GM19025 (cell line): ENCODE results near the gene ANKLE1.
"Not testable (repeated sequence)": the region's sequence is repeated elsewhere in the genome, so short reads cannot be mapped to it uniquely, and the experiment has no call there.

ENCODE experiments used
- ATAC-seq: cut with Tn5 transposase; IDR thresholded peaks from one replicate; pipeline ENCODE4 v1.9.1; 2021; ENCODE audit warnings: mild to moderate bottlenecking, low read depth, moderate library complexity; ENCODE audit not compliant: unreplicated experiment

Gene ANKLE1

GRCh38 chr19:17246681-17247425, 34.8 kb upstream of the ANKLE1 start:
- ATAC-seq = no peak

DNA sequence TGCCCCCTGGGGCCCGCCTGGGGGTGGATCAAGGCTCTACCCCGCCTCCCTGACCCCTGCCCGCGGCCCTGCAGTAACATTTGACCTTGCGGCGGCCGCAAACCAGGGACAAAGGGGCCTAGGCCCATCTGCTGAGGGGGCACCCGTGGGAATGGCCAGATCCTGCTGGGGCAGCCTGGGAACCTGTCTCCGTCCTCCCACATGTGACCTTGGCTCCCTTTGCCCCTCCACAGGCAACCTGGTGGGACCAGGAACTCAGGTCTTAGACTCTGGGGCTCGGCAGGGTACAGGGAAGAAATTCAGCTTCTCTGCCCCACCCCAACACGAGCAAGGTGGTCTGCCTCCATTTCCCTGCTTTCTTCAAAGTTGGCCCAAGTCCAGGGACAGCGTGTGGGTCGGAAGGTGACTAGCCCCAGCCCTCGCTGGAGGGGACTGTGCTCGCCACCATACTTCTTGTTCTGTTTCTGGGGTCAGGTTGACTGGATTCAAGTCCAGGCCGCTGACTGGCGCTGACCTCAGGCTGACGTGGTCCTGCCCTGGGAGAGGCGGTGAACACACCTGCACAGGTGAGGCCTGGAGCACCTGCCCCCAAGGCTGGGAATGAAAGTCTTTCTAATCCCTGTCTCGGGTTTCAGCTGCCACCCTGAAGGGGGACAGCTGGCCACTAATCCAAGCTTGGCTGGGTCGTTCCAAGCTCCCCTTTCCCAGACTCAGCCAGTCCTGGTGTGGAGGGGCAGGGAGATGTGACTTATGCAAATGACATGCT, 33.5 kb upstream of the ANKLE1 start:
- ATAC-seq = no peak

DNA sequence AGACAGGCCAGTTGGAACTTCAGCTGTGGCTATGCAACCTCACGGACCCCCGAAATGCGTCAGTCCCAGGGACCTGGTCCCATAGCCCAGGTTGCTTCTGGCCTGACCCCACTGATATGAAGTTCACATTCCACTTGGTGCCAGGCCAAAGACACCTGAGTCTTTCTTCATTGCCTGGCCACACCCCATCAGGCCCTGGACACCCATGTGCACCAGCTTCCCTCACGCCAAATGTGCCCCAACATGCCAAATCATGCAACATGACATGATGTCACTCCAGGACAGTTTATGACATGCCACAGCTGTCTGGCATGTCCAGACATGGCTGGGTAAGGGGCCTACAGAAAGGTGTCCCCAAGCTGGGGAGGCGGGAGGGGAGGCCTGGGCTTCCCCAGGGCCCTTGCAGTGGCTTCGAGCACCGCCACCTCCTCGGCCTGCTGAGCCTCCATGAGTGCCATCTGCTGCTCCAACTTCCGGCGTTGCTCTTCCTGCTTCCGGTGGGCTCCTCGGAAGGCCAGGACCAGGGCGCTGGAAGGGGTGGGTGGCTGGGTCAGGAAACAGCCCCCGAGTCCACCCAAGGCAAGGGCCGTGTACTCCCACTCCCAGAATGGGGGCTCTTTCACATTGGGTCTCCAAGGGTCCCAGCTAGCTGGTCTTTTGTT, 31.7 kb upstream of the ANKLE1 start:
- ATAC-seq = no peak

DNA sequence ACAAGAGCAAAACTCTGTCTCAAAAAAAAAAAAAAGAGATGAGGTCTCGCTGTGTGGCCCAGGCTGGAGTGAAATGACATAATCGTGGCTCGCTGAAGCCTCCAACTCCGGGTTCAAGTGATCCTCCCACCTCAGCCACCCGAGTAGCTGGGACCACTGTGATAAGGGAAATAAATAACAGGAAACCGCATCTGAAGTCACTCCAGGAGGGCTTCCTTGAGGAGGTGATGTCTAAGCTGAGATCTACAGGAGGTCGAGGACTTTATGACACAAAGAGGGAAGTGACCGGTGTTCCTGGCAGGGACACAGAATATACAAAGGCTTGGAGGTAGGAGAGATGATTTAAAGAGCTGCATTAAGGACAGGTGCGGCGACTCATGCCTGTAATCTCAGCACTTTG, 27.1 kb upstream of the ANKLE1 start:
- ATAC-seq = no peak

GRCh38 chr19:17255150-17255621, 26.5 kb upstream of the ANKLE1 start:
- no peak for ATAC-seq

DNA sequence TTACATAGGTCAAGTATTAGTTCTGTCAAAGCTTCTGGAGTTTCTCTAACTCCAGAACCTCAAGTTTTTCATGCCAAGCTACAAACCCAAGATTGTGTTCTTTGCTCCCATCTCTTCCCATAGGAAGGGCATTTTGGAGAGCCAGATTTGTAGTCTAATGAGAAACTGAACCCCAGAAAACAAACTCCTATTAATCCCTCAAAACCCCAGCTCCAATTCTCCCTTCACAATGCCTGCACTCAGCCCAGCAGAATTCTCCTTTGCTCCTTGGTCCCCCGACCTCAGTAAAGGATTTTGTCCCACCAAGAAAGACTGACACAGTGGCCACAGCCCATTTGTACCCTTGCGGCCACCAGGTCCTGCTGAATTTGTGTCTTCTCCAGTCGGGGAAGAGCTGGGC, 25.6 kb upstream of the ANKLE1 start:
- no peak for ATAC-seq

DNA sequence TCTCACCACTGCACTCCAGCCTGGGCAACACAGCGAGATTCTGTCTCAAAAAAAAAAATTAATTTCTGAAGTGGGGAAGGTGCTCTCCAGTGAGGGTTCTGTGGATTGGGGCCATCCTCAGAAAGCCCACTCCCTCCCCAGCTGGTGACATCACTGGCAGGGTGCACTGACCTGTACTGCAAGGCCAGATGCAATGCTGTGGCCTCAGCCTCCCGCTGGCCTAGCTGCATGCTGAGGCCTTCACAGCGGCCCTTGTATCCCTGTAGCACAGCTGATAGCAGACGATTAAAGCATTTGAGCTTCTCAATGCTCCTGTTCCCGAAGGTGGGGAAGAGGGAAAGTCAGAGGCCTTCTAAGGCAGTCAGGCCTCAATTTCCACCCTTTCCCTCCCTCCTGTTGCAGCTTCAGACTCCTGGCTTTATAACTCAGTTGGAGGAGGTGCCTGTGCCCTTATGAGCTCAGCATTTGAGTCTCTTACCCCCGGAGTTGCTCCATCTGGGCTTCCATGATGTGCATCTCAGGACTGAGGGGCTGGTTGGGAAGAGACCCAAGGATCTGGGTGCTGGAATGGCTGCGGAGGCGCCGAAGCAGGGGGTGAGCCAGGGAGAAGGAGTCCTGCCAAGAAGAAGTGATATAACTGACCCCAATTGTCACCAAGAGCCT, 22.5 kb upstream of the ANKLE1 start:
- no peak for ATAC-seq

- no peak for ATAC-seq
Observed at GRCh38 chr19:17259934-17260333, 21.8 kb upstream of the ANKLE1 start.

GRCh38 chr19:17260842-17261325, 20.8 kb upstream of the ANKLE1 start:
- ATAC-seq = peak; percentile 70

GRCh38 chr19:17262557-17262956, 19.1 kb upstream of the ANKLE1 start:
- no peak for ATAC-seq

DNA sequence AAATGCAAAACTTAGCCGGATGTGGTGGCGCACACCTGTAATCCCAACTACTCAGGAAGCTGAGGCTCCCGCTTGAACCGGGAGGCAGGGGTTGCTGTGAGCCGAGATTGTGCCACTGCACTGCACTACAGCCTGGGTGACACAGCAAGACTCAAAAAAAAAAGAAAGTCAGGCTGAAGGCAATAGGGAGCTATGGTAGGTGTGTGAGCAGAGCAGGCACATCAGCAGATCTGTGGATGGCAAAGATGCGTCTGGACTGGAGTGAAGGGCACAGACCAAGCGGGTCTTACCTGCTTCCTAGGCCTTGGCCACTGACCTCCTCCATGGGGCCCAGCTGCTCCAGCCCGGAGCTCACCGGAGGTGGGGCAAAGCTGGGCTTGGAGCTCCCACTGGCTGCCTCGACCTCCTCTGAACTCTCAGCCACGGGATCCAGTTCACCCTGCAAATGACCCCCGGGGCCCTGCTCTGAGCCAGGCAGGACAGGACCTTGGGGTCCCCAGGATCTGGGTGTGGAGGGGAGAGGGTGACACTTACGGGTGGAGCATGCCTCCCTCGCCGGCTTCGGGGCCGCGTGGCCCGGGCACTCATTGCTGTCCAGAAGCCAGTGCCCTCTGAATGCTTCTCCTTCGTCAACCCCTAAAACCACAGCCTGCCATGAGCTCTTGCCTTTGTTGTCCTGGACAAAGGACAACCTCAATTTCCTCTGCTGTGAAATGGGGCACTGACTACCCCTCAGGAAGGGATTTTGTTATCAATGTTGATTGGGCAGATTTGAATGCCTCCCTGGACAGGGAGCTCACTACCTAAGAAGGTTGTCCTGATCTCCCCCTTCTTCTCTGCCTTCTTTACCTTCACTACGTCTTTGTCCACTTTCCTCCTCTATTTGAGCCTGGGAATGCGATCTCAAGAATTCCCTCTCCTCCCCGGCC, 17.7 kb upstream of the ANKLE1 start:
- no peak for ATAC-seq

DNA sequence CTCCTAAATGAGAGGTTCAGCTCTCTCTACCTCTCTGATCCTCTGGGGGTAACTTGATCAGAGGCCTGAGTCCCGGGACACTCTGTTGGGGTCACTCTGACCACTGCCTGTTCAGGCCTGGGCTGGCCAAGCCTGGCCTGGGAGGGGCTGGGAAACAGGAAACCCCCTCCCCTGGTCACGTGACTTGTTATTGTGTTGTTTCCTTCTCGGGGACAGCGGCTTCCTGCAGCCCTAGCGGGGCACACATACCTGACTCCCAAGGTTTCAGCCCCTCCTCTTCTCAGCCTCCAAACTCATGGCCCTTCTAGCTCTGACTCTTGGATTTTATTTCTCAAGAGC, 17.1 kb upstream of the ANKLE1 start, which contains the start of gene USHBP1:
Gene USHBP1 (minus strand): TSS at position 105 of the 339 bp plus-strand sequence. CDS start 446 bp downstream, outside the sequence.
- ATAC-seq = no peak

DNA sequence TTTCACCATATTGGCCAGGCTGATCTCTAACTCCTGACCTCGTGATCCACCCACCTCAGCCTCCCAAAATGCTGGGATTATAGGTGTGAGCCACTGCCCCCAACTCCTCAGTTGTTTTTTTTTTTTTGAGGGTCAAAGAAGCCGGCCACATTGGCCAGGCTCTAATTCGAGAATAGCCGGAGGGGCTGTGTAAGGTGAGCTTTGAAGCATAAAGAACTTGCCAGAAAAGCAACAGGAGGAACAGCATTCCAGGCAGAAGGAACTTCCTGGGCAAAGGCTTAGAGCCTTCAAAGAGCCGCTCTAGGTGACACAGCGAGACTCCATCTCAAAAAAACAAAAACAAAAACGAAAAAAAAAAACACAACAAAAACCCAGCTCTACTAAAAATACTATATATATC, 15.7 kb upstream of the ANKLE1 start:
- ATAC-seq = no peak

- ATAC-seq = no peak
Observed at GRCh38 chr19:17266589-17266974, 15.1 kb upstream of the ANKLE1 start.

- ATAC-seq = peak; percentile 91
Observed at GRCh38 chr19:17266975-17267788, 14.5 kb upstream of the ANKLE1 start, which contains the start of gene BABAM1. BABAM1 (plus strand) TSS chr19:17267443; CDS start chr19:17268807, 1,364 bp downstream.

DNA sequence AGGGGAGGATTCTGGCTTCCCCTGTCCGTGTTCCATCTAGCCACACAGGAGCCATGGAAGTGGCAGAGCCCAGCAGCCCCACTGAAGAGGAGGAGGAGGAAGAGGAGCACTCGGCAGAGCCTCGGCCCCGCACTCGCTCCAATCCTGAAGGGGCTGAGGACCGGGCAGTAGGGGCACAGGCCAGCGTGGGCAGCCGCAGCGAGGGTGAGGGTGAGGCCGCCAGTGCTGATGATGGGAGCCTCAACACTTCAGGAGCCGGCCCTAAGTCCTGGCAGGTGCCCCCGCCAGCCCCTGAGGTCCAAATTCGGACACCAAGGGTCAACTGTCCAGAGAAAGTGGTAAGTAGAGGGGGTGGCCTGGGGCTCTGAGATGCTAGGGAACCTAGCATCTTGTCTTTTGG, 12.9 kb upstream of the ANKLE1 start:
- no peak for ATAC-seq

DNA sequence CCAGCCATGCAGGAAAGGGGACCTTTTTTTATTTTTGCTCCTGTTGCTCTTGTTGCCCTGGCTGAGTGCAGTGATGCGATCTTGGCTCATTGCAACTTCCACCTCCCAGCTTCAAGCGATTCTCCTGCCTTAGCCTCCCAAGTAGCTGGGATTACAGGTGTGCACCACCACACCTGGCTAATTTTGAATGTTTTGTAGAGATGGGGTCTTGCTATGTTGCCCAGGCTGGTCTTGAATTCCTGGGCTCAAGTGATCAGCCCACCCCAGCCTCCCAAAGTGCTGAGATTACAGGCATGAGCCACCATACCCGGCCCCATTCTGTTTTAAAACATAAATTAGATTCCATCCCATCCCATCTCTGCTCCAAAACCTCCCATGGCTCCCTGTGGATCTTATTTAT, 6.8 kb upstream of the ANKLE1 start:
- ATAC-seq = not testable (repeated sequence)

DNA sequence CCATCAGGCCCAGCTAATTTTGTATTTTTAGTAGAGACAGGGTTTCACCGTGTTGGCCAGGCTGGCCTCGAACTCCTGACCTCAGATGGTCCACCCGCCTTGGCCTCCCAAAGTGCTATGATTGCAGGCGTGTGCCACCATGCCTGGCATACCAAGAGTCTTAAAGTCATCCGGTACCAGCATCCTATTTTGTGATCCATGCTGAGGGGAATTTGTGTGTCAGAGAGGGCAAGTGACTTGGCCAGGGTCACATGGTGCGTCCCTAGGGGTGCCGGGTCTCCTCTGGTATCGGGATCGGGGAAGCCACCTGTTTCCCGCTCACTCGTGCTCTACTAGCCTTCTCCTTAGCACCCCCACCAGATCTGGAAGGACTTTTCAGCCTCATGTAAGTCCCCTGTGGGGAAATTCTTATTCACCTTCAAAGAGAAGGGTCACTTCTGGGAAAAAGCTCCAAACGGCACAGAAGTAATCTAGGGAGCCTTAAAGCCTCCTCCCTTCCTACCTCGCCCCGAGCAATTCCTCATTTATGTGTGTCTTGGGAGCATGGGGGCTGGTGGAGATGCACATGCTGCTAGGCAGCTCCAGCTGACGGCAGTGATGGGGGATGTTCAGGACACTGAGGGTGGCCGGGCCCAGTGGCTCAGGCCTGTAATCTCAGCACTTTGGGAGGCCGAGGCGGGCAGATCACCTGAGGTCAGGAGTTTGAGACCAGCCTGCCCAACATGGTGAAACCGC, 6.1 kb upstream of the ANKLE1 start:
- ATAC-seq = no peak
